Cortex of kidney (tissue), 1 donor: ENCODE measurements around the gene KRTAP3-1.
"Not testable (repeated sequence)": the region's sequence is repeated elsewhere in the genome, so short reads cannot be mapped to it uniquely, and the experiment has no call there.

ENCODE experiments used
- DNase-seq: peaks from one replicate; lab custom pipeline; 2025; lab: John Stamatoyannopoulos, UW

KRTAP3-1 gene

GRCh38 chr17:41015454-41015853 lies 6.5 kb upstream of the KRTAP3-1 start:
- DNase-seq: no peak

DNA sequence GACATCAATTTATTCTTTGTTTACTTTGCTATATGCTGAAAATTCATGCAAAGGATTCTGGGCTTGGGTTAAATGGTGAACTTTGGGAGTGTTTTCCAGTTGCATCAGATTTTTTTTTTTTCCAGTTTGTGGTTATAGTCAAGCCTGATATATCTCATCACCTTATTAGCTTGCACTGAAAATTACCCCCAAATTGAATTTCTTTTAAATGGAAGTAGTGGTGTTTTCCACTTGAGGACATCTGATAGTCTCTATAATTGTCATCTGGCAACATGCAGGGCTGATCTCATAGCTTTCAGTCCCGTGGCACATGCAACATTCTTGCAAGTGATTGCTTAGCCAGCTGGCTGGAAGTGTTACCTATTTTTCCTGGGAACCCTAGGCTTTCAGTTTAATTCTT lies 4.7 kb upstream of the KRTAP3-1 start:
- DNase-seq: no peak

DNA sequence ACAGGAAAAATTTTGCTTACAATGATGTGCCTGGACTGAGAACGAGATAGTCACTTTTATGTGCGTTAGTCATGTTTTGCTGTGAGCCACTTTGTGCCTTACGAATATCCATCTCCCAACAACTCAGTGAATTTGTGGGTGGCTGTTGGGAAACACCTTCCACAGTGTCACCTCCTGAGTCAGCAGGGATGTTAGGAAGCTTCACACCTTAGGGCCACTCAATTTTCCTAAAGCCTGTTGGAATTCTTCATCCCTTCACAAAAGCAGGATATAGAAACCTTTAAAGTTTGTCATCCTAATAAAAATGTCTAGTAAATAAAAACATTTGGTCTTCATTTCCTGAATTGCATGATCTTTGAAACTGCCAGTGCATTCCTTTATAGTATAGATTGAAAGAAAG lies 4.3 kb upstream of the KRTAP3-1 start:
- no peak for DNase-seq

DNA sequence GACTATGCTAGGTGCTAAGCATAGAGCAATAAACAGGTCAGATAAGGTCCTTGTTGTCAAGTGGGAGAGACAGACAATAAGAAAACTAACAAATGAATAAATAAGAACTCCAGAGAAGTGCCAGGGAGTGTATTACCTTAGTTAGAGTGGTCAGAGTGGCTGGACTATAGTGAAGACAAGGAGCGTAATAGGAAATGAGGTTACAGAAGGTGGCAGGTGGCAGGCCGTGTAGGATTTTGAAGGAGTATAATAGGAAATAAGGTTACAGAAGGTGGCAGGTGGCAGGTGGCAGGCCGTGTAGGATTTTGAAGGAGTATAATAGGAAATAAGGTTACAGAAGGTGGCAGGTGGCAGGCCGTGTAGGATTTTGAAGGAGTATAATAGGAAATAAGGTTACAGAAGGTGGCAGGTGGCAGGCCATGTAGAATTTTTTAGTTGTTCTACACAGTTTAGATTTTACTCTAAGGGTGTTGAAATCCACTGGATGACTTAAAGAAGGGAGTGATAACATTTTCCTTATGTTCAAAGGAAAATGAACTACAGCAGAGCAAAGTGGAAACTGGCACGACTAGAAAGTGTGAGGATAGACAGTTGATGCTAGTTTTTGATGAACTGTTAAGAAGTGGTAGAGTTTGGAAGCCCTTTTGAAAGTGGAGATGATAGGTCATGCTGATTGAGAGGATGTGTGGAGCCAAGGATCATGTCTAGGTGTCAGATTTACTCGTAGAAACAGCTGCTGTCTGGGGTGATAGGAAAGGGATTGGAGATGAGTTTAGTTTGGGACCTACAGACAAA lies 3.6 kb upstream of the KRTAP3-1 start:
- DNase-seq: no peak

DNA sequence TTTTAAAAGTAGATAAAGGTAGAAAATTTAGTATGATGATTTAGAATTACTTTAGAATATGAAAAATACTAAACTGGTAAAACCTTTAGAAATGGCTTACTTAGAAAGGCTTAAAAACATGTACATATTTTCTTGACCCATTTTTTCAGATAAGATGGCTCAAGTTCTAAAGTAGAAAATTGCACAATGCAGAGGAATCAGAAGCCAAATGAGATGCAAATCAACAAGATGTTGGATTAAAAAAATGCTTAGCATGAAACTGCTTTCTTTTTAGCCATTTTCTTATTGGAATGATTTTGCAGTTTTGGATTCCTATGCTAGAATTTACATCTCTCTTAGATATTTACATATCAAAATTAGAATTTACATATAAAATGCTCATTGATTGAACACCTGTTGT lies 1.5 kb upstream of the KRTAP3-1 start:
- DNase-seq: no peak

DNA sequence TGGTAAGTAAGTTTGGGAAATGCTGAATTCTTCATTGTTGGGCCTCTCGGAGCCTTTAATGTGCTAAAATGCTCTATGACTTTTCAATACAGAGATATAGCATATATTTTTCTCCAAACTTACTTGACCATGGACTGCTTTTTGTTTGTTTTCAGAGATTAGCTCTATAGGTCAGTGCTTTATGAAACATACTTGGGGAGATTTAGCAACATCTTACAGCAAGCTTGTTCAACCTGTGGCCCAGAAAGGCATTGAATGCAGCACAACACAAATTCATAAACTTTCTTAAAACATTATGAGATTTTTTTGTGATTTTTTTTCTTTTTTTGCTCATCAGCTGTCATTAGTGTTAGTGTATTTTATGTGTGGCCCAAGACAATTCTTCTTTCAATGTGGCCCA lies 1.0 kb upstream of the KRTAP3-1 start:
- DNase-seq: no peak

DNA sequence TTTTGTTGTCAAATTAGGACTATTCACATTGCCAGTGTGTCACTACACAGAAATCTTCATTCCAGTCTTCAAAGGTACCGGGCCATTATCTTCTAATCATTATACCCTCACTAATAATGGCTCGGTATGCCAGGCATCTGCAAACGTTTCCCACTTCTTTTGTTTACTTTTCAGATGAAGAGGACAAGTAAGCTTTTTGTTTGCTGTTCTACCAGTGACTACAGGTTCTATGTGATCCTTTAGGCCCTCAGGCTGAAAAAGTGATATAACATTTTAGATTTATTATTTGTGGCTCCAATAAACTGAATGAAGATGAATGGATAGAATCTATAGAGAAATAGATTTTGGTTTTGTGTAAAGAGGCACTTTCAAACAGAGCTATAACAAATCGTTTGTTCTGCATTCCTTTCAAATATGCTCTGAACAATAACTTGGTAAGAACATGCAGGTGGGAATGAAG lies 403 bp upstream of the KRTAP3-1 start:
- DNase-seq: no peak

DNA sequence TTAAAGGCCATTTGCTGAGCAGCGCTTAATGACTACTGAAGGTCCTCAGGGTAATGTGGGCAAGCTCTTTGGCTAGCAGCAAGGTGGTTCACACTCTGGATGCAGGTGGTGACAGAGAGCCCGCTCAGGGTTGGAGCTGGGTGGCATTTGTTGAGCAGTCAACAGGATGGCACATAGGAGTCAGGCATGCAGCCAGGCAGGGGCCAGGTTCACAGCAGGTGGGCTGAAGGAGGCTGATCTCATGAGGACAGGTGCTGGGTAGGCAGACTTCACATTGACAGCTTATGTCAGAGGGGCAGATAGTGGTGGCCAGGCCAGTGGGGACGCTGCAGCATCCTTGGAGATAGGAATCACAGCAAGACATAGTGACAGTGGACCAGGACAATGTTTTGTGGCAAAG lies 4.5 kb downstream of the KRTAP3-1 start:
- no peak for DNase-seq

DNA sequence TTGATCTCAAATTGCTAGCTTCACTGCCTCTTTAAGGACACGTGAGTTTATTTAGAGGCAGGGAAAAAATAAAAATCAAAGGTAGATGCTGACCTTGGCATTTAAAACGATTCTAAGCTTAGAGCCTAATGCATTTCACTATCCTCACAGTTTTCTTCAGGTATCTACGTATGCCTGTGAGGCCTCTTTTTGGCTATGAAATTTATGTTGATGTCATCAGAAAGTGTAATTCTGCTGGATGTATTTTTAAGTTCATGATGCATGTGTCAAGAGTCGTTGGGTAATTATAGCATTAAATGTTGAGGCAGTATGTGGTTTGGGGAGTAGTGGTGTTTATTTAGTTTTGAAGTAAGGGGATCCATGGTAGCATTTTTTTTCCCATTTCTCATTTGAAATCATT lies 5.0 kb downstream of the KRTAP3-1 start:
- DNase-seq: no peak

DNA sequence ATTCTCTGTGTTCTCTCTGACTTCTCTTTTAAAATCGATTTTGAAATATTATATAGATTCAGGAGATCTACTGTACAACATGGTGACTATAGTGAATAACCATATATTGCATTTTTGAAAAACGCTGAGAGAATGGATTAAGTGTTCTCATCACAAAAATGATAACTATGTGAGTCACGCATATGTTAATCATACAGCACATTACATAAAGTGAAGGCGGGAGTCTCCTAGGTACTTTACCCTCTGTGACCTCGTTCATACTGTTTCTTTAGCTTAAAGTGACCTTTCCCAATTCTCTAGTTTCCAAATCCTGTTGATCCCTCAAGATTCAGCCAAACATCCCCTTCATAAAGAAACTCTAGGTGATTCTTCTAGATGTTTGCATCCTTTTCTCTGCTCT lies 6.1 kb downstream of the KRTAP3-1 start:
- no peak for DNase-seq

DNA sequence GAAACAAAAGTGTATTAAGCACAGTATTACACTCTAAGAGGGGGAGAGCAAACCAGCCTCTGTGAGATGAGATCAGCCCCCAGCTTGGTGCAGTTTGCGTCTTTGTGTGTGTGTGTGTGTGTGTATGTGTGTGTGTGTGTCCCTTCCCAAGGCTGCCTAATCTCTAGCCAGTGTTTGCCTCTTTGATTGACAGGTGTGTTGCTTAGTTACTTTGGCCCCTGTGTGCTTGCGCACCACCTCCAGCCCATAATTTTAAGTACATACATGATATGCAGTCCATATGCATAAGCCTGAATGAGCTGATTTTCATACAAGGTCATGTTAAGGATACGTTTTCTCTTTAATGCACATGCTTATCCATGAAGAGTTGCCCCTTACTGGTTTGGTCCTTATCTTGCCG lies 7.1 kb downstream of the KRTAP3-1 start:
- DNase-seq: no peak

DNA sequence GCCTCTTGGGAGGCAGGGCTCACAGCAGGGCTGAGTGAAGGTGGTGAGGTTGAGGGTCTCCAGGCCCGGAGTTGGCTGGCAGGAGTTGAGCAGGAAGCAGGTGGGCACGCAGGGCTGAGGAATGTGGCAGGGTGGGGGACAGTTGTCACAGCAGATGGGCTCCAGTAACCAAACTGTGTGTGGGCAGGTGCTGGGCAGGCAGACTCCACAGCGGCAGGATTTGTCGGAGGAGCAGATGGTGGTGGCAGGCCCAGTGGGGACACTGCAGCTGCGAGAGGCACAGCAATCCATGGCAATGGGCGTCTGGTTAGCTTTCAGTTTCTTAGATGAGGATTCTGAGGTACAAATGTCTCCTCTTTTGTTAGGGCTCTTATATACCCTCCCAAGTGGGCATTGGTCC lies 9.4 kb downstream of the KRTAP3-1 start, which contains the start of gene KRTAP3-2:
KRTAP3-2 (minus strand) TSS at position 344 of the 400 bp plus-strand sequence; CDS start at position 291, 53 bp downstream.
- DNase-seq: not testable (repeated sequence)

DNA sequence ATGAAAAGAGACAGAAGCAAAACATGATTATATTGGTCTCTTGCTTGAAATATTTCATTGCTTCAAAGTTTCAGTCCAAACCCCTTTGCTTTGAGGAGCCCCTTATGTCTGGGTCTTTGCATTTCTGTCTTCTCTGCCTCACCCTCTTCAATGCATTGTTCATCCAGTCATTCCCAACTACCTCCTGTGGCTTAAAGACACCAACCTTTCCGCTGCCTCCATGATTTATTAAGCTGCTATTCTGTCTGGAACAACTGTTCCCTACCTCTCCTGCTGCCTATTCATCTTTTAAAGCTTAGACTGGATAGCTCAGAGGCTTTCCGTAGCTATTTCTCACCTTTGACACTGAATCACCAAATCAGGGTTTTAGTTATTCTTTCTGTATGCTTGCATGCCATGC lies 11.6 kb downstream of the KRTAP3-1 start:
- no peak for DNase-seq

DNA sequence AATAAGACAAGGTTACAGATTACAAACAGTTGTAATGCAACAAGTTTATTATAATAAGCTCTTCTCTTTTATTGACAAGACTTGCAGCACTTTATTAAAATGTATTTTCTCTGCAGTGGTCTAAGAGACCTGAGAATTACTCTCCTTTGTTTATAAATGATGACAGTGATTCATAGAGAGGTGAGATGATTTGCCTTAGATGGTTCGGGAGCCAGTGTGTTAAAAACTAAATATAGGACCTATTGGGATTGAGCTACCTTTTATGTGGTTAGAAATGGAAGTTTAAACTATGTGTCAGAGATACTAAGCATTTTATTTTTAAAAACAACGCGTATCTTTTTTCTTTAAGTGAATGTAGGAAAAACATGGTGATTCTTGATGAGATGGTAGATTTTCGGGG lies 12.1 kb downstream of the KRTAP3-1 start:
- DNase-seq: no peak

GRCh38 chr17:40995116-40995515 lies 13.8 kb downstream of the KRTAP3-1 start:
- DNase-seq: no peak

- DNase-seq: no peak
These were observed 15.1 kb downstream of the KRTAP3-1 start, which contains the start of gene KRTAP3-3 for GRCh38 chr17:40993839-40994238. KRTAP3-3 (minus strand) TSS chr17:40994164; CDS start chr17:40994097, 67 bp downstream.

- no peak for DNase-seq
These were observed 15.8 kb downstream of the KRTAP3-1 start for GRCh38 chr17:40993084-40993483.

DNA sequence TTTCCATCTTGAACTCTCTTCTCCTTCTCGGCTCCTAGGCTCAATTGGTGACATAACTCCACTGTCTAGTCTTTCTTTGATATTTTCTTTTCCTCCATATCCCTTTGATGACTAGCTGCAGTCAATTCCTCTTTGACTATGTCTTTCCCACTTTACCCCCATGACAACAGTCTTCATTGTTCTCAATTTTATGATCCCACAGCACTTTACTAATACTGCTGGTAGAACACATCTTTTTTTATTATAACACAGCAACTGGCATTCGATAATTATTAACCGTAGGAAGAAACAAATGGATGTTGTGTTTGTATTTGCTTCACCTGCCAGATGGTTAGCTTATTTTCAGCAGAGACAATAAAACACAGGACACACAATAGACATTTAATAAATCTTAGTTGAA lies 16.3 kb downstream of the KRTAP3-1 start:
- no peak for DNase-seq

- no peak for DNase-seq
These were observed 22.0 kb downstream of the KRTAP3-1 start for GRCh38 chr17:40986920-40987319.

DNA sequence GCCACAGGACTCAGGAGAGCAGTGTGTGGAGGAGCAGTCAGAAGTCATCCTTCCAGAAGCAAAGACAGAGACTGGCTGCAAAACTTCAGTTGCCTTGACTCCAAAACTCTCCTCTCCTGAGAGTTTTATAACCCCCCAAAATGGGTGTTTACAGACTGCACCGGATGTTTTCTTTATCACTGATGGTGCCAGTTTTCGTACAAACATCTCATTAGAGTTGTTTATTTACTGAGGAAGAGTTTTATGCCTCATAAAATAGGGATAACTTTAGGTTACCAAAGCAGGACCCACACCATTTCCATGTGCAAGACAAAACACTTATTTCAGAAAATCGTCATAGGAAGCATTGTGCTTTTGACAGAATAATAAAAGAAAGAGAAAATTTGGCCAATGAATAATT lies 24.7 kb downstream of the KRTAP3-1 start, which contains the start of gene KRT40:
KRT40 (minus strand) TSS at position 101 of the 400 bp plus-strand sequence; CDS start at position 48, 53 bp downstream.
- no peak for DNase-seq

DNA sequence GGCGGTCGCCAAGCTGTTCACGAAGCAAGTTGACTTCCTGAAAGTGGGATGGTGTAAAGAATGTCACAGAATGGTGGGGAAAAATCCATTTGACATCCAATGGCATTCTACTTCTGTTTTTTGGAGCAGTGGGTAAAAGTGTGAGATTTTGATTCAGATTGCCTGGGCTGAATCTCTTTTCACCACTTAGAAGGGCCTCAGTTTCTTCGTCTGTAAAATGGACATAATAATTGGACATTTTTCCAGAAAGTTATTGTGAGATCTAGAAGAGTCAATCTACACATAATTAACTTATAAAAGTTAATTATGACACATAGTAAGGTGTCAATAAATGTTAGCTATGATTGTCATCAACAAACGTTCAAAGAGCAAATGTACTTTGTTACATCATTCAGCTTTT lies 27.8 kb downstream of the KRTAP3-1 start:
- no peak for DNase-seq

- no peak for DNase-seq
These were observed 28.3 kb downstream of the KRTAP3-1 start for GRCh38 chr17:40980596-40980995.

DNA sequence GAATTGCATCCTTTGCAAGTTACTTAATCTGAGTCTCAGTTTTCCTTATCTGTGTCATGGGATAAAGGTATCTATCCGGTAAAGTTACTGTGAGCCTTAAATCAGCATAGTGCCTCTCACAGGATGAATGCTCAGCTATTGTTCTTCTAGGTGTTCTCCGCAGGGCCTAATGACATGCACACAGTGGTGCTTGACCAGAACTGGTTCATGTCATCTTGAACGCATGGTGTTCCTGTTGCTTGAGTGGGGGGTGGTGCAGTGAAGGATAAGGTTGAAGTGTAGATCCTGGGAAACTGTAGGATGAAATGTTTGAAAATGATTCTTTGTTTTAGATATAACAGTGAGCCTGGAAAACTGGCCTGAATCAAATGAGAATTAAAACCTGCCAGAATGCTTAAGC lies 28.8 kb downstream of the KRTAP3-1 start:
- DNase-seq: no peak
